GM12891 (cell line): Measurements from ENCODE around the gene TNN.

Source experiments
- DNase-seq: peaks from one replicate; pipeline ENCODE4 v3.0.0; 2011; ENCODE audit warnings: low spot score; ENCODE audit not compliant: insufficient read length
- FAIRE-seq: peaks from 2 replicates; lab custom pipeline; 2011; peaks lifted over from hg19 to GRCh38; lab: Jason Lieb, UNC
- PAX5 ChIP-seq: IDR thresholded peaks from 2 replicates; pipeline ENCODE4 v1.6.1; 2011; ENCODE audit warnings: low read length, moderate library complexity, mild to moderate bottlenecking; ENCODE audit not compliant: insufficient read depth, severe bottlenecking
- POLR2A ChIP-seq: IDR thresholded peaks from 2 replicates; pipeline ENCODE4 v1.6.1; 2011; ENCODE audit warnings: low read depth, low read length, control low read depth
- POLR2AphosphoS5 ChIP-seq: IDR thresholded peaks from 2 replicates; pipeline ENCODE4 v1.6.1; 2011; ENCODE audit warnings: low read depth, low read length, control low read depth
- POU2F2 ChIP-seq: IDR thresholded peaks from 2 replicates; pipeline ENCODE4 v1.6.1; 2011; ENCODE audit warnings: low read depth, mild to moderate bottlenecking, control low read depth, low read length, moderate library complexity
- SPI1 ChIP-seq: IDR thresholded peaks from 2 replicates; pipeline ENCODE4 v1.6.1; 2011; ENCODE audit warnings: low read depth, low read length, control low read depth
- TAF1 ChIP-seq: IDR thresholded peaks from 2 replicates; pipeline ENCODE4 v1.6.1; 2011; ENCODE audit warnings: low read depth, low read length, control low read depth

TNN gene

DNA sequence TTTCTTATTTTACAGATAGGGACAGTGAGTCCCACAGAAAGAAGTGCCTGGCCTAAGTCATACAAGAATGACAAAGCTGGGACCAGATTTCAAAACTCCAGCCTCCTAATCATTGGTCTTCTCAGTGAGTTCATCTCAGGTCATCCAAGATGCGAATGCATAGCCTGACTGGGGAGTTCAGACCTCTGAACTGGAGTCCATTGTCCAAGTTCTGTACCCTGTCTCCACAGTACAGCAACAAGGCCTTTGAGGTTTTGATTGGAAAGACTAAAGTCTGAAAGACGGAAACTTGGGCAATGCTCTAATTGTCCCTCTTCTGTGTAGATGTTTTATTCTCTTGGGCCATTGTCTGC, 62.0 kb downstream of the TNN start:
- no peak for FAIRE-seq
- TF ChIP-seq SPI1, result no peak
- no peak for TF ChIP-seq POU2F2
- no peak for TF ChIP-seq TAF1
- no peak for TF ChIP-seq PAX5
- TF ChIP-seq POLR2A, result no peak
- no peak for TF ChIP-seq POLR2AphosphoS5
- no peak for DNase-seq

- no peak for DNase-seq
- no peak for TF ChIP-seq POU2F2
- no peak for TF ChIP-seq POLR2A
- no peak for TF ChIP-seq PAX5
- no peak for TF ChIP-seq POLR2AphosphoS5
- TF ChIP-seq TAF1, result no peak
- TF ChIP-seq SPI1, result no peak
- FAIRE-seq, result no peak
These were observed 62.5 kb downstream of the TNN start for GRCh38 chr1:175129997-175130648.

- FAIRE-seq (no peak), DNase-seq (no peak)
- TF ChIP-seq POU2F2 (peak; percentile 43; the same call in 1 of the 2 replicates), SPI1 (no peak)
These were observed 63.0 kb downstream of the TNN start for GRCh38 chr1:175130649-175131045.

DNA sequence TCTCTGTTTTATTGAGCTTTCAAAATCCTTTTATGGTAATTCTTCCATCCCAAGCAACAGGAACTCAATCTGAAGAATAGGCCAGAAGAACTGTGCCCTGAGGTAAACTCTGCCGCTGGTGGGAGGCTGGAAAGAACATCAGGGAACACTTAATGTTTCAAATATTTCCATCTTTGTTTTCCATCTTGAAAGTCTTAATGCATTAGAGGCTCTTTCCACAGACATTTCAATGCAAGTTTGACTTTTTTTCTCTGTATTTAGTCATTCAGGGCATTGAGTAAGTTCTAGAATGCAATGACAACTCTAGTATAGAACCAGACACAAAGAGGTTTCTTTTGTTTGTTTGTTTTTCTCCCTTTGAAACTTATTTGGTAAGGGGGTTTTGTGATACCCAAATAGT, 63.5 kb downstream of the TNN start:
- TF ChIP-seq TAF1 (no peak), POLR2AphosphoS5 (no peak), POU2F2 (no peak), PAX5 (no peak), SPI1 (no peak)
- DNase-seq (no peak), FAIRE-seq (no peak)

GRCh38 chr1:175132436-175132835, 64.8 kb downstream of the TNN start:
- DNase-seq (no peak), FAIRE-seq (no peak)
- TF ChIP-seq TAF1 (no peak), POLR2AphosphoS5 (no peak), SPI1 (no peak), PAX5 (no peak), POU2F2 (no peak), POLR2A (no peak)

DNA sequence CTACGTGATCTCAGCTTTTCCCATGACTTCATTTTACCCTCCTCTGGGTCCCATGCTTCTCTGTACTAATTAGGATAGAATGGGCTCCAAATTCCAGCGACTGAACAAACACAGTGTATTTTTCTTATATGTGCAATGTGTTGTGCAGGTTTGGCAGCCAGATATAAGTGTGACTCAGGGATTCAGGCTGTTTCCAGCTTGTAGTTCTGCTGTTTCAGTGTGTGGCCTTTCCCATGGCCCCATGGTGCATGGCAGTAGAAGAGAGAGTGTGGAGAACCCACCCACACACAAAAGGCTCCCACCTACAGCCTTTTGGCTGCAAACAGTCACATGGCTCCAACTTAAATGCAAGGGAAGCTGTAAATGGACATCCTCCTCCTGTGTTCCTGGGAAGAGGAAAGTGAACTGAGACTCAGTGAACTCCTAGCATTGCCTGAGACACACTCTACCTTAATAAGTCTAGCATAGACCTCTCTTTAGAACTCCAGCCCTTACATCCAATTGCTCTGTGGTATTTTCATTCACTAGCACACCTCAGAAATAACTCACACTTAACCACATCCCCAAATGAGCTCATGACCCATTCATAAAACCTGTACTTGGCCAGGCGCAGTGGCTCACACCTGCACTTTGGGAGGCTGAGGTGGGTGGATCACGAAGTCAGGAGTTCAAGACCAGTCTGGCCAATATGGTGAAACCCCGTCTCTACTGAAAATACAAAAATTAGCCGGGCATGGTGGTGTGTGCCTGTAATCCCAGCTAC, 66.2 kb downstream of the TNN start:
- DNase-seq (no peak), FAIRE-seq (peak; percentile 63)
- TF ChIP-seq PAX5 (no peak), SPI1 (0 out of 2 replicates have a peak, but pooled peaks have one; percentile 23), POU2F2 (no peak), POLR2A (no peak), TAF1 (no peak), POLR2AphosphoS5 (no peak)

DNA sequence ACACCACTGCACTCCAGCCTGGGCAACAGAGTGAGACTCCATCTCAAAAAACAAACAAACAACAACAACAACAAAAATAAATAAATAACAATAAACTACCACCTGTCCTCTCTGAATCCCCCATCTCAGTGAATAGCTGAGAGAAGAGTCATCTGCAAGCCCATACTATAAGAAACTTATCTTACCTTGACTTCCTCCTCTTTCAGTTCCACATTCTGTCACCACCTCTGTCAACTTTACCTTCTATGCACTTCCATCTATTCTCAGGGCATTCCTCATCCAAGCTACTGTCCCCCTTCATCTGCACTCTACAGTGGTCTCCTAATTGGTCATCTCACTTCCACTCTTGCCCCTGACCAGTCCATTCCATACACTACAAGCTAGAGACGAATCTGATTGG, 66.9 kb downstream of the TNN start:
- DNase-seq, result no peak
- peak; percentile 83 for TF ChIP-seq SPI1
- no peak for TF ChIP-seq POLR2AphosphoS5
- no peak for FAIRE-seq

DNA sequence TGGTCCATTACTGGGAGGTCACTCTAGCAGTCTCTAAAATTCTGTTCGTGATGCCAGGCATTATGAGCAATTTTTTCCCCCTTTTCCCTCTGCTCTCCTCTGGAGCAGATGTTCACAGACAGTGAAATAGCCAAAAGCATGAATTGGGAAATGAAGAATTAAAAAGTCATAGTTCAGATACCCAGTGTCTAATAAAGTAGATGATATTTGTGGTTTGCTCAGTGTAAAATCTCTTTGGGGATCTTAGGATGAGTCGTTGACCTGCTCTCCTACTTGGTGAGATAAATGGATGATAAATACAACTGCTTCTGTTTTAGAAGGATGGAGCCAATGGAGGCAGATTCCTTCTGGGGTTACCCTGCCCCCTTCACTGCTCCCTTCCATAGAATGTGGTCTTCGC, 68.6 kb downstream of the TNN start:
- FAIRE-seq, result no peak

DNA sequence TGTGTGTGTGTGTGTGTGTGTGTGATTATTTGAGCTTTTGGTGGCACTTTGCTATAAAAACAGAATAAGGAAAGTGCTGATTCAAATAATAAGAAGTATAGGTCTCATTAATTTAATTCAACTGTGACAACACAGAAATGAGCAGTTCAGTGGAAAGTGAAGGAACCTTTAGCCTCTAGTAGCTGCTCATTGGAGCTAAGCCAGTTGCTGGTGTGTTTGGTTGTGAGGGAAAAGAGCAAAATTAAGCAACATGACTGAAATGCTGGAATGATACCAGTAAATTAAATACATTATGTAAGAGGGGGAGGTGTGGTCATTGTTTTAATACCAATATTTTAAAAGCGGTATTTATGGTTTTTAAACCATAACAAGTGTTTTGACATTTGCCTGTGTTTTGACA, 69.7 kb downstream of the TNN start:
- no peak for DNase-seq
- TF ChIP-seq POU2F2 (no peak), POLR2AphosphoS5 (no peak), SPI1 (no peak), TAF1 (no peak)
- no peak for FAIRE-seq

More for the DNA sequence above, 68.6 kb downstream of the TNN start:
- no peak for TF ChIP-seq POLR2AphosphoS5
- no peak for TF ChIP-seq POLR2A
- TF ChIP-seq PAX5, result no peak
- TF ChIP-seq TAF1, result no peak
- TF ChIP-seq SPI1, result no peak
- TF ChIP-seq POU2F2, result no peak
- DNase-seq, result no peak

GRCh38 chr1:175138579-175138978, 70.9 kb downstream of the TNN start:
- DNase-seq (no peak), FAIRE-seq (no peak)
- TF ChIP-seq PAX5, result no peak
- TF ChIP-seq POLR2AphosphoS5, result no peak
- TF ChIP-seq POLR2A, result no peak
- TF ChIP-seq SPI1, result no peak
- TF ChIP-seq TAF1, result no peak
- no peak for TF ChIP-seq POU2F2
